Measurements from ENCODE around the gene MIB1. TPM values are rescaled to one million over a fixed set of nuclear protein-coding genes. Genes with fewer than 3 reads are reported as not detected.

MIB1 gene
- total and polyA plus RNA-seq, 10 of the 15 experiments (the other 5 are each of a cell fraction or from before 2014, with no cell fraction given) = 2.3 to 27.5 (median 10.4) TPM

DNA sequence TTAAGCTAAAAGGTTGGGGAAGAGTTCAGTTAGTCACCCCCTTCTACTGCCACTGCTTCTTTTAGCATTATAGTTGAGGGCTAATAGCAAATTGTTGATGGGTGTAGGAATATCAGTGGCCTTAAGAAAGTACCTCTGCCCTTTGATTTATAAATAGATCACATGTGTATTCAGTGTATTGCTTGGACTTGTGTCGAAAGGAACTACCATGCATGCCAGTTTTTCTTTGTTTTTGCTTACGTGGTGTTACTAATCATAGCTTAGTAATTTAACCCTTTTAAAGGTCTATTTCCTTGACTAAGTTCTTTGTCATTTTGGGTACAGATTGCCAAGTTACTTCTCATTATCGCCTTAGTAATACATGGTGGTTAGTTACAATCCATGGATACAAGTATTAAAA is 85.6 kb downstream of the MIB1 start:
- TF ChIP-seq EP300 (IDR thresholded peaks at IDR 0.05; ENCODE audit: borderline replicate concordance in 1 of 2, control insufficient read depth in 1 of 2, low read depth in 2 of 2, low read length in 2 of 2) (no peak), CBX3 (IDR thresholded peaks at IDR 0.05; ENCODE audit: borderline replicate concordance, low read depth) (no peak), MYB (IDR thresholded peaks at IDR 0.05; ENCODE audit: borderline replicate concordance, low read depth, low read length) (no peak), SREBF1 (IDR thresholded peaks at IDR 0.05; ENCODE audit: low read length) (no peak)
- TF ChIP-seq, protein P1, sequence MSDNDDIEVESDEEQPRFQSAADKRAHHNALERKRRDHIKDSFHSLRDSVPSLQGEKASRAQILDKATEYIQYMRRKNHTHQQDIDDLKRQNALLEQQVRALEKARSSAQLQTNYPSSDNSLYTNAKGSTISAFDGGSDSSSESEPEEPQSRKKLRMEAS (IDR thresholded peaks at IDR 0.05; ENCODE audit: low read depth, low read length) = no peak
- BruUV-seq (replicated peaks) = no TSS peak
- ChIA-PET RAD21 (ENCODE audit: unreplicated experiment) (interaction anchor here (0.7 kb wide), 1 partner anchor 18 kb away, joined by 3 read pairs; no protein-coding TSS in a partner anchor), POLR2A (no interaction called here), CTCF (interaction anchor here (0.6 to 1.6 kb wide), 5 partner anchors 10 to 225 kb away, joined by 3 to 8 read pairs (median 4); partner anchors contain the start of gene ESCO1), SMC1A (ENCODE audit: uncharacterized antibody, unreplicated experiment) (interaction anchor here (1.0 to 1.7 kb wide), 3 partner anchors 8 to 14 kb away, joined by 3 read pairs; no protein-coding TSS in a partner anchor)
- Histone ChIP-seq H3K27ac (ENCODE audit: control insufficient read depth, insufficient read depth) (no peak overlapping the region), H4K20me1 (ENCODE audit: control insufficient read depth, insufficient read depth) (no peaks in the 10 kb centered on the region), H3K9ac (ENCODE audit: control insufficient read depth, insufficient read depth, low read length) (no peak overlapping the region), H3K9me3 (replicated peaks; ENCODE audit: control insufficient read depth, insufficient read depth, low read length) (no peaks in the 10 kb centered on the region), H3K4me3 (no peak overlapping the region), H3K79me2 (ENCODE audit: control insufficient read depth, insufficient read depth, low read length) (no peaks in the 10 kb centered on the region), H3K4me2 (ENCODE audit: control insufficient read depth, insufficient read depth) (peak overlapping the region; percentile 56), H3K36me3 (ENCODE audit: control insufficient read depth in 2 of 2, insufficient read depth in 2 of 2, low read length in 1 of 2) (no peaks in the 10 kb centered on the region), H3K27me3 (replicated peaks in 1 of 2; ENCODE audit: control insufficient read depth in 2 of 2, insufficient read depth in 2 of 2, low read length in 1 of 2) (no peaks in the 10 kb centered on the region), H3K4me1 (ENCODE audit: control insufficient read depth, insufficient read depth, low read length) (no peaks in the 10 kb centered on the region), H2AFZ (ENCODE audit: control insufficient read depth, low read depth, low read length) (no peak overlapping the region)
- DNase-seq (ENCODE audit: low read depth, low spot score) (no peak), ATAC-seq (no peak), FAIRE-seq (no peak)
- intact Hi-C loops (cut with micrococcal nuclease; ENCODE audit: unreplicated experiment) (no loop called here), in situ Hi-C loops (cut with MboI) (no loop called here)
- 2% methylated on average over 3 of the region's 3 CpGs for WGBS (ENCODE audit: insufficient coverage, insufficient replicate concordance, low lambda C conversion rate, missing lambda C conversion rate)

GRCh38 chr18:21826641-21827302 is 86.2 kb downstream of the MIB1 start:
- Histone ChIP-seq H3K4me3 (no peak overlapping the region), H3K4me1 (ENCODE audit: control insufficient read depth, insufficient read depth, low read length) (no peaks in the 10 kb centered on the region), H2AFZ (ENCODE audit: control insufficient read depth, low read depth, low read length) (no peak overlapping the region), H3K9ac (ENCODE audit: control insufficient read depth, insufficient read depth, low read length) (no peak overlapping the region), H4K20me1 (ENCODE audit: control insufficient read depth, insufficient read depth) (no peaks in the 10 kb centered on the region), H3K79me2 (ENCODE audit: control insufficient read depth, insufficient read depth, low read length) (no peaks in the 10 kb centered on the region), H3K36me3 (ENCODE audit: control insufficient read depth in 2 of 2, insufficient read depth in 2 of 2, low read length in 1 of 2) (no peaks in the 10 kb centered on the region), H3K27ac (ENCODE audit: control insufficient read depth, insufficient read depth) (no peak overlapping the region), H3K9me3 (replicated peaks; ENCODE audit: control insufficient read depth, insufficient read depth, low read length) (no peaks in the 10 kb centered on the region), H3K4me2 (ENCODE audit: control insufficient read depth, insufficient read depth) (peak overlapping the region; percentile 56), H3K27me3 (replicated peaks in 1 of 2; ENCODE audit: control insufficient read depth in 2 of 2, insufficient read depth in 2 of 2, low read length in 1 of 2) (no peaks in the 10 kb centered on the region)
- no peak for TF ChIP-seq YBX1 (IDR thresholded peaks at IDR 0.05)
- ChIA-PET POLR2A (no interaction called here), RAD21 (ENCODE audit: unreplicated experiment) (interaction anchor here (0.5 to 1.4 kb wide), 2 partner anchors 23 to 84 kb away, joined by 3 read pairs; no protein-coding TSS in a partner anchor), SMC1A (ENCODE audit: uncharacterized antibody, unreplicated experiment) (interaction anchor here (1.7 kb wide), 1 partner anchor 14 kb away, joined by 3 read pairs; no protein-coding TSS in a partner anchor), CTCF (interaction anchor here (0.6 to 1.5 kb wide), 2 partner anchors 9 to 26 kb away, joined by 4 to 8 read pairs; no protein-coding TSS in a partner anchor)
- DNase-seq (ENCODE audit: low read depth, low spot score) = no peak
- ATAC-seq = no peak
- BruUV-seq (replicated peaks) = no TSS peak
- in situ Hi-C loops (cut with MboI) (no loop called here), intact Hi-C loops (cut with micrococcal nuclease; ENCODE audit: unreplicated experiment) (no loop called here)
- peak; percentile 27 for FAIRE-seq
- WGBS (ENCODE audit: insufficient coverage, insufficient replicate concordance, low lambda C conversion rate, missing lambda C conversion rate) = 28% methylated on average over 4 of the region's 4 CpGs
